GM12875 (cell line): ENCODE measurements around the gene HS6ST1.

Source experiments
- H3K4me3 ChIP-seq: one replicate; pipeline ENCODE4 v1.5.1; 2011; ENCODE audit warnings: low read depth, low read length, control low read depth
- CTCF ChIP-seq: IDR thresholded peaks from 2 replicates; pipeline ENCODE4 v1.5.1; 2011; ENCODE audit warnings: low read depth, mild to moderate bottlenecking, control low read depth, inconsistent platforms, low read length, moderate library complexity, borderline replicate concordance; ENCODE audit not compliant: insufficient read depth

Gene HS6ST1

GRCh38 chr2:128325611-128326181 lies 7.0 kb upstream of the HS6ST1 start:
- no peak for TF ChIP-seq CTCF
- no peak overlapping the region for H3K4me3 ChIP-seq

GRCh38 chr2:128324897-128325410 lies 6.3 kb upstream of the HS6ST1 start:
- no peak for TF ChIP-seq CTCF

GRCh38 chr2:128324008-128324896 lies 5.6 kb upstream of the HS6ST1 start:
- H3K4me3 ChIP-seq, result no peak overlapping the region
- no peak for TF ChIP-seq CTCF

More at GRCh38 chr2:128324897-128325410, 6.3 kb upstream of the HS6ST1 start:
- H3K4me3 ChIP-seq, result no peak overlapping the region

GRCh38 chr2:128323555-128323931 lies 4.9 kb upstream of the HS6ST1 start:
- no peak overlapping the region for H3K4me3 ChIP-seq
- no peak for TF ChIP-seq CTCF

- no peak for TF ChIP-seq CTCF
- no peak overlapping the region for H3K4me3 ChIP-seq
These were observed 4.3 kb upstream of the HS6ST1 start for GRCh38 chr2:128322715-128323554.

- TF ChIP-seq CTCF, result peak; percentile 96
These were observed 3.4 kb upstream of the HS6ST1 start for GRCh38 chr2:128321784-128322714.

More at GRCh38 chr2:128321784-128322714, 3.4 kb upstream of the HS6ST1 start:
- peak overlapping the region; percentile 57 for H3K4me3 ChIP-seq
